Lower lobe of right lung (tissue), 2 donors: ENCODE results near the gene BPGM. TPM values are rescaled to one million over a fixed set of nuclear protein-coding genes. Genes with fewer than 3 reads are reported as not detected.

Source experiments
- ATAC-seq, 2 donors: fragments of 200-7000 bp; cut with Tn5 transposase; one replicate each; pipeline ENCODE4 v1.9.1; 2020 to 2022; ENCODE audit warnings: mild to moderate bottlenecking in 2 of 2, moderate library complexity in 2 of 2
- DNase-seq: peaks from one replicate; pipeline ENCODE4 v3.0.0-alpha.2; 2020
- H3K27ac ChIP-seq: fragments of 200-600 bp; one replicate; pipeline ENCODE4 v1.8.0; 2022
- H3K27me3 ChIP-seq: fragments of 200-600 bp; one replicate; pipeline ENCODE4 v1.8.0; 2022; ENCODE audit warnings: low read depth
- H3K36me3 ChIP-seq: fragments of 200-600 bp; one replicate; pipeline ENCODE4 v1.8.0; 2022; ENCODE audit warnings: mild to moderate bottlenecking
- H3K4me1 ChIP-seq: fragments of 200-600 bp; one replicate; pipeline ENCODE4 v1.8.0; 2022
- H3K4me3 ChIP-seq: fragments of 200-600 bp; one replicate; pipeline ENCODE4 v1.8.0; 2022; ENCODE audit warnings: mild to moderate bottlenecking
- H3K9me3 ChIP-seq: fragments of 200-600 bp; one replicate; pipeline ENCODE4 v1.8.0; 2022
- CTCF ChIP-seq: fragments of 200-600 bp; IDR thresholded peaks from one replicate; pipeline ENCODE4 v1.8.0; 2022; ENCODE audit warnings: antibody characterized with exemption, mild to moderate bottlenecking
- intact Hi-C: fragments of 100-400 bp; cut with DNase I; formaldehyde crosslinking; loops from one replicate; pipeline ENCODE4 v1.11.0; 2022
- total RNA-seq: library from RNA; stranded (reverse); fragmentation: NEBNext Ultra II Directional; extraction: Animal tissue kit (Norgen Biotek cat#: 25700); gene quantifications from one replicate; pipeline ENCODE4 v1.2.1, GENCODE V29; 2021
- donor health status: DM: no; HTN: yes; CAD: no; lungs with severe emphysema.

The BPGM gene
- total RNA-seq, 1 donor from 2014 or later: 16.9 TPM

DNA sequence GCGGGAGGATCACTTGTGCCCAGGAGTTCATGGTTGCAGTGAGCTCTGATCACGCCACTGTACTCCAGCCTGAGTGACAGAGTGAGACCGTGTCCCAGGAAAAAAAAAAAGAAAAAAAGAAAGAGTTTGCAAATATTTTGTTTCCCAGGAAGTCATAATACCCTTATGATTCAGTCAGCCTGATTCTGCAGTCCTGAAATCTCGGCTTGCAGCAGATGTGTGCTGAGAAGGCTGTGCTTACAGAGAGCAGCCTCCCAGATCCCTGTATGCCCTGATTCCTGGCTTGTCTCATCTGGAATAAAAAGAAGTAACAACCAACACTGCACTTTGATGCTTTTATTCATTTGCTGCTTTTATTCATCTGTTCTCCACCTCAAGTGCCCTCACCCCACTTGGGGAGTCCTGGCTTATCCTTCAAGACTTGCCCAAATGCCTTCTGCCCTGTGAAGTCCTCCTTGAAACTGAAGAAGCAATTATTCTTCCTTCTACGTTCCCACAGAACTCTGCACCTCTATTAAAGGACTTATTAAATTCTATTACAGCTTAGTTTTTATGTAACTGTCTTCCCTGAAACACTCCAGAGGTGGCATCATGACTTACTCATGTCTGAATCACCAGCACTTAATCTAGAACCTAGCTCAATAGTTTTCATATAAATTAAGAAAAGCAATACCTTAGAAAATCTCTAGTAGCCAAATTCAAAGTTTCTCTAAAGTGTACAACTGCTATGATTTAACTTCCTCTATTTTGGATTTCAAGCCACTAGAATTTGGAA, 27.7 kb upstream of the BPGM start:
- Histone ChIP-seq H3K9me3 (no peaks in the 10 kb centered on the region), H3K36me3 (no peaks in the 10 kb centered on the region), H3K27ac (no peak overlapping the region), H3K27me3 (peaks cover 5% of the 10 kb centered on the region), H3K4me3 (no peak overlapping the region), H3K4me1 (peaks cover 3% of the 10 kb centered on the region)
- ATAC-seq (no peak), DNase-seq (no peak)
- intact Hi-C loops: no loop called here
- no peak for TF ChIP-seq CTCF

DNA sequence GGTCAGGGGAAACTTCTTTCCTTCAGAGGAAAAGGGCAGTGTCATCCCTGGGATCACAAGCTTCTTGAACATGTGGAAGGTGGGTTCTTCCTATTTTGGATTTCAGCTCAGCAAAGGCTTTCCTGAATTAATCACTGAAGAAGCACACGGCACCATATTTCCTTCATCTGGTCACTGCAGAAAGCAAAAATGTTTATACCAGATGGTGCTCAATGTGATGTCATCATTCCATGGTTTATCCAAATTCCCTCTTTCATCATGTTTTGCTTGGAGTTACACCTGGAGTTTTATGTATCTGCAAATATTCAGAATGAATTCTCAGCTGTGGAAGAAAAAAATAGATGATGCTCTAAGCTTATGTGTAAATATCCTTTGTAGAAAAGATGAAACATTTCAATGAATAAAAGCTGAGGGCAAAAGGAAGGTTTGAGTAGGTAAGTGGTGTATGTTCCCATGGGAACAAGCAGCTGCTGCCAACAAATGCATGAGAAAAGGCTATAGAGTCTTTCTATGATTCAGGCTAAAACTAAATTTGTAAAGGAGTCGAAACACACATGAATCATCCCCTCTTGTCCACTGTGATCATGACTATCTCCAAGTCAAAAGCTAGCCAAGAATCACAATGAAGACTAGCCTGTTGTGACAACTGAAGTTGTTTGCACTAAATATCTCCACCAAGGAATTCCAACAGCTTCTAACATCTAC, 26.9 kb upstream of the BPGM start:
- Histone ChIP-seq H3K9me3 (no peaks in the 10 kb centered on the region), H3K4me3 (no peak overlapping the region), H3K27ac (no peak overlapping the region), H3K27me3 (peaks cover 5% of the 10 kb centered on the region), H3K36me3 (no peaks in the 10 kb centered on the region), H3K4me1 (no peaks in the 10 kb centered on the region)
- no peak for TF ChIP-seq CTCF
- ATAC-seq (no peak), DNase-seq (no peak)
- intact Hi-C loops: no loop called here

DNA sequence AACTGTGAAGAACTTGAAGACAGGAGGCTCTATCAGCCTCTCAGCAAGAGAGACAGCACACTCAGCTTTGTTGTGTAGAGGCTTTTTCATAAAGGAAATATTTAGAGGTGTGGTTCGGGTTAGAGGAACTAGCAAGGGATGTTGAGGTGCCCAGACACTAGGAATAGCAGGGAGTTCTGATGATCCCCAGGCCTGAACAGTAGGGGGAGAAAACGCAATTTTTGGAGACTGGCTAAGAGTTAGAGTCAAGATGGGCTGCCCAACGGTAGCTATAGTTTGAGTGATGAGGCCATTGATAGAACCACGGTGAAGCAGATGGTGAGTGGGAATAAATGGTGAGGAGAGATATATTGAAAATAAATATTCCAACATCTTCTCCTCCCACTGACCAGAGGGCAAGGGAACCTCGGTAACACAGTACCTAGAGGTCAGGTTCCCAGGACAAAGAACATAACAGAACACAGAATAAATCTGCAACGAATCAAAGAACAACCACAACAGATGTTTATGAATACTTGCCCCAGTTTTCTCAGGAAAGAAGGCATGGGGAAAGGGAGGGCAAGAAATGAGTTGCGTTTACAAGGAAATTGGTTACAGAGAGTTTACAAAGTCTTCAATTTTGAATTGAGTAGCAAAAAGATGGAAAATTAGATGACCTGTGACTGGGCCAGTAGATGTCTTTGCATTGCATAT, 24.2 kb upstream of the BPGM start:
- ATAC-seq: no peak
- intact Hi-C loops: no loop called here
- Histone ChIP-seq H3K9me3 (no peaks in the 10 kb centered on the region), H3K27me3 (peaks cover 5% of the 10 kb centered on the region), H3K4me1 (no peaks in the 10 kb centered on the region), H3K36me3 (no peaks in the 10 kb centered on the region), H3K27ac (no peak overlapping the region), H3K4me3 (no peak overlapping the region)
- DNase-seq: no peak
- no peak for TF ChIP-seq CTCF

- no peak overlapping the region for H3K27ac ChIP-seq
- intact Hi-C loops: no loop called here
- TF ChIP-seq CTCF: no peak
- H3K27me3 ChIP-seq: peaks cover 5% of the 10 kb centered on the region
- ATAC-seq: no peak
- H3K9me3 ChIP-seq: no peaks in the 10 kb centered on the region
- no peak for DNase-seq
- H3K4me1 ChIP-seq: no peaks in the 10 kb centered on the region
- H3K4me3 ChIP-seq: no peak overlapping the region
- no peaks in the 10 kb centered on the region for H3K36me3 ChIP-seq
Measured at GRCh38 chr7:134623193-134623592, 23.5 kb upstream of the BPGM start.

- H3K9me3 ChIP-seq: no peaks in the 10 kb centered on the region
- no peak for TF ChIP-seq CTCF
- peaks cover 5% of the 10 kb centered on the region for H3K27me3 ChIP-seq
- no peaks in the 10 kb centered on the region for H3K36me3 ChIP-seq
- no peak overlapping the region for H3K4me3 ChIP-seq
- ATAC-seq: no peak
- intact Hi-C loops: no loop called here
- no peaks in the 10 kb centered on the region for H3K4me1 ChIP-seq
- no peak for DNase-seq
- no peak overlapping the region for H3K27ac ChIP-seq
Measured at GRCh38 chr7:134625550-134625949, 21.1 kb upstream of the BPGM start.
